H1 (cell line): ENCODE results near the gene TAGLN2. TPM values are rescaled to one million over a fixed set of nuclear protein-coding genes. Genes with fewer than 3 reads are reported as not detected.

ENCODE experiments used
- KDM4A ChIP-seq: IDR thresholded peaks from one replicate; pipeline ENCODE4 v1.7.1; 2012; ENCODE audit warnings: low read depth, mild to moderate bottlenecking, moderate library complexity, low read length, inconsistent platforms; ENCODE audit not compliant: severe bottlenecking
- PHF8 ChIP-seq: fragments of 200-600 bp; sonication (generic); conservative IDR thresholded peaks from 2 replicates; pipeline ENCODE4 v1.7.1; 2012; ENCODE audit warnings: low read depth, mild to moderate bottlenecking, inconsistent platforms, low read length, moderate library complexity
- TAF1 ChIP-seq: IDR thresholded peaks from 2 replicates; pipeline ENCODE4 v1.6.1; 2011; ENCODE audit warnings: mild to moderate bottlenecking, low read depth, low read length
- TAF7 ChIP-seq: optimal IDR thresholded peaks from 2 replicates; pipeline ENCODE3; 2011; ENCODE audit warnings: low read depth, mild to moderate bottlenecking, inconsistent platforms, low read length, moderate library complexity, borderline replicate concordance
- polyA plus RNA-seq, 7 experiments: library from polyadenylated mRNA; depleted of rRNA in 3 of 7; stranded (reverse) in 5 of 7; unstranded in 2 of 7; fragments of >200 nt in 5 of 7; fragments of 200-250 nt in 2 of 7; gene quantifications; 1 replicate in 5 of 7; 2 replicates in 1 of 7; 4 replicates in 1 of 7; pipeline versions ENCODE4 v1.2.1 to v1.2.3, GENCODE V29; 2011 to 2013; ENCODE audit warnings: missing spikeins in 2 of 7, mixed read lengths in 2 of 7
- total RNA-seq: library from RNA; stranded (reverse); fragmentation: NEBNext Ultra II Directional; extraction: Animal tissue kit (Norgen Biotek cat#: 25700); gene quantifications from 2 replicates; pipeline ENCODE4 v1.2.1, GENCODE V29; 2021
- TF ChIP-seq, protein P1 (sequence below): IDR thresholded peaks from 2 replicates; pipeline ENCODE4 v1.6.1; 2011; ENCODE audit warnings: low read depth, mild to moderate bottlenecking, low read length; ENCODE audit not compliant: insufficient read depth

Gene TAGLN2
- total and polyA plus RNA-seq, 2 of the 8 experiments (the other 6 are each of a cell fraction or from before 2014, with no cell fraction given): 93.0 to 114 TPM

- no peak for TF ChIP-seq TAF1
- TF ChIP-seq PHF8: no peak
- no peak for TF ChIP-seq TAF7
- TF ChIP-seq KDM4A: no peak
- TF ChIP-seq, protein P1, sequence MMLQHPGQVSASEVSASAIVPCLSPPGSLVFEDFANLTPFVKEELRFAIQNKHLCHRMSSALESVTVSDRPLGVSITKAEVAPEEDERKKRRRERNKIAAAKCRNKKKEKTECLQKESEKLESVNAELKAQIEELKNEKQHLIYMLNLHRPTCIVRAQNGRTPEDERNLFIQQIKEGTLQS: no peak
Measured at GRCh38 chr1:159940006-159940620, 14.8 kb upstream of the TAGLN2 start (continued).
